NK-92 (cell line): ENCODE results near the gene UBE2H.
"Not testable (repeated sequence)": the region's sequence is repeated elsewhere in the genome, so short reads cannot be mapped to it uniquely, and the experiment has no call there.

Experiments used
- DNase-seq: peaks from one replicate; lab custom pipeline; 2025; ENCODE audit not compliant: unreplicated experiment; lab: John Stamatoyannopoulos, UW

Gene UBE2H

GRCh38 chr7:129911790-129912189 lies 41.0 kb downstream of the UBE2H start:
- no peak for DNase-seq

DNA sequence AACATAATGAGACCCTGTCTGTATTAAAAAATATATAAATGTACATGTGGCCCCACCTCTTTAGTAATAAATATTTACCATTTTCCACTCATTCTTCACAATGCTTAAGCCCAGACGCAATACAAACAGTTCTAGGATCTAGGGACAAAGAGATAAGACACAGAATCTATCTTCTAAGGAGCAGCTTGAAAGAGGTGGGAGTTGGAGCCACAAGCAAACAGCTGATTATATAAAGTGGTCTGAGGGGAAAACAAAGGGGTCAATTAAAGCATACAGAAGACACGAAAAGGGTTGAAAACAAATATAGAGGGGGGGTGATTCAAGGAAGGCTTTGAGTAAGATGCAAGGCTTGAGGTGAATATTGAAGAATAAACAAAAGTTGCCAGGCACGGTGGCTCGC lies 43.1 kb downstream of the UBE2H start:
- DNase-seq, result no peak

GRCh38 chr7:129908181-129908580 lies 44.6 kb downstream of the UBE2H start:
- DNase-seq, result no peak

- no peak for DNase-seq
Measured at GRCh38 chr7:129907122-129907736, 45.5 kb downstream of the UBE2H start.

DNA sequence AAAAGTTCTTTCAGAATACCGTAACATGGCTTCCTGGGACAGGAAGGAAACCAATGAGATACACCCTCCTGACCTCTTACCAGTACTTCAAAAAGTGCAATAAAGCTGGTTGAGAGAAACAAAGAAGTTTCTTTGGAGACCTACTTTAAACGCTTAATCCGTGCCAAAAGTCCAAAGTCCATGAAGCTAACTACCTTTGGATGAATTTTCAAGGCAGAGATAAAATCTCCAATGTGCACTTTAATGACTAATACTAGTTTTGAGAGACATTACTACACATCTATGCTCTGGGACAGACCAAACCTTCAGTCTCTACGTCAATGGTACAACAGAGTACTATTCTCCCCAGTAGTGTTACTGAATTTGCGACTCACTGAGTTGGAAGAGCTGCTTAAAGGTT lies 46.1 kb downstream of the UBE2H start:
- DNase-seq, result no peak

GRCh38 chr7:129903935-129904334 lies 48.8 kb downstream of the UBE2H start:
- DNase-seq, result no peak

- no peak for DNase-seq
Measured at GRCh38 chr7:129902788-129903422, 49.9 kb downstream of the UBE2H start.

- no peak for DNase-seq
Measured at GRCh38 chr7:129898502-129899160, 54.1 kb downstream of the UBE2H start.

- DNase-seq, result no peak
Measured at GRCh38 chr7:129898007-129898406, 54.8 kb downstream of the UBE2H start.

DNA sequence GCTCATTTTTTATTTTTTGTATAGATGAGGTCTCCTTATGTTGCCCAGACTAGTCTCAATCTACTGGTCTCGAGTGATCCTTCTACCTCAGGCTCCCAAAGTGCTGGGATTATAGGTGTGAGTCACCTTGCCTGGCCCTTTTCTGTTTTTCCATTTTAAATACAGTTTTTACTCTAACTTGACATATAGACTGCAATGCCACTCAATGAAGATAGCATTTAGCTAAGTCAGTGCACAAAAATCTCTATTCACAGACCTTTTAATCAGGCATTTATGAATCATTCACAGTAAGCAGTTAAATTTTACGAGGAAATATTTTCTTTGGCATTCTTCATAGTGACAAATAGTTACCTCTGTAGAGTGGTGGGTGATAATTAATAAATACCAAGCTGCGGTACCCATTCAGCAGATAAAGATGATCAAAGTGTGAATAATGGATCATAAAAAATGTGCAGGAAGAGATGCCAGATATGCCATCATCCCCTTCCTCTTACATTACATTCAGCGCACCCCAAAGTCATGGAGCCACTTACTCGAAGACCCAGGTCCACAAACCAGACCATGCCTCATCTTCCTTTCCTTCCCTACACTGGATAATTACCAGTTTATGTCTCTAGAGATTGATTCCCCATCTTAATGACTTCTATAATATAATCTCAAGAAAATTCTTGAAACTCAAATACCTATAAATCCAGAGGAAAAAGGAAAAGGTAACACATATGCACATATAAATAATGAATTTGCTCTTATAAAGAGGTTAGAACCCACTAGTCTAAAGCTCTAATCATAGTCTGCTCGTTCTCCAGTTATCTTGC lies 56.0 kb downstream of the UBE2H start:
- no peak for DNase-seq

DNA sequence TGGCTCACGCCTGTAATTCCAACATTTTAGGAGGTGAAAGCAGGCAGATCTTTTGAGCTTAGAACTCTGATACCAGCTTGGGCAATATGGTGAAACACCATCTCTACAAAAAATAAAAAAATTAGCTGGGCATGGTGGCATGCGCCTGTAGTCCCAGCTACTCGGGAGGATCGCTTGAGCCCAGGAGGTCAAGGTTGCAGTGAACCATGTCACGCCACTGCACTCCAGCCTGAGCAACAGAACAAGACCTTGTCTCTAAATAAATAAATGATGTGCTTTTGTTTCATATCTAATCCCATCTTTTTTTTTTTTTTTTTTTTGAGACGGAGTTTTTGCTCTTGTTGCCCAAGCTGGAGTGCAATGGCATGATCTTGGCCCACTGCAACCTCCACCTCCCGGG lies 58.6 kb downstream of the UBE2H start:
- DNase-seq, result not testable (repeated sequence)

DNA sequence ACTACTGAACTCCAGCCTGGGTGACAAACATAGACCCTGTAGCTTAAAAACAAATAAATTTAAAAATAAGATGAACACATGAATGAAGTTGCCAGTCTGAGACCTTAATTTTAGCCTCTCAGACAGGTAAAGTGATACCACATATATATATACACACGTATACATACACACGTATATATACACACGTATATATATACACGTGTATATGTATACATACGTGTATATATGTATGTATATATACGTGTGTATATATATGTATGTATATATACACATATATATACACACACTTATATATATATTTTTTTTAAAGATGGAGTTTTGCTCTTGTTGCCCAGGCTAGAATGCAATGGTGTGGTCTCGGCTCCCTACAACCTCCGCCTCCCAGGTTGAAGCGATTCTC lies 62.7 kb downstream of the UBE2H start:
- DNase-seq, result no peak

DNA sequence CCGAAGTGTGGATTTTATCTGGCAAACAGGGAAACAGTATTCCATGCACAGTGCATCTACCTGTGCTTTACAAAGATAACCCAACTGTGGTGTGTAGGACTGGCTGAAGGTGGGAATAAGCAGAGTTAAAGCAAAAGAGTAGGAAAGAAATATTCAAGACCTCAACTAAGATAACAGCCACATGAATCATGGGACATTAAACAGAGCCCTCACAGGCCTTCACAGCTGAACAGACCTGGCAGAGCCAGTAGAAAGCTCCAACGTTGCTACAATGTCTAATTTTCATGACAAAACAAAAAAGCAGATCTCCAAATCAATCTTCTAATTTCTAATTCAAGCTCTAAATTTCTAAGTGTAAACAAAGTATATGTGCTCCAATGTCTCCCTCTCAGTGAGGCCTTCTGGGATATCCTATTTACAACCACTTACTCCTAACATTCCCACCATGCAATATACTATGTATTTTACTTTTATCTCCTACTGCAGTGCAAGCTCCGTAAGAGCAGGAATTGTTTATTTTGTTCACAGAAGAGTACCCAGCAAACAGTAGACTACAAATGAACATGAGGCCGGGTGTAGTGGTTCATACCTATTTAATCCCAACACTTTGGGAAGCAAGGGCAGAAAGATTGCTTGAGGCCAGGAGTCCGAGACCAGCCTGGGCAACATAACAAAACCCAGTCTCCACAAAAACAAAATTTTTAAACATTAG lies 63.5 kb downstream of the UBE2H start:
- no peak for DNase-seq

DNA sequence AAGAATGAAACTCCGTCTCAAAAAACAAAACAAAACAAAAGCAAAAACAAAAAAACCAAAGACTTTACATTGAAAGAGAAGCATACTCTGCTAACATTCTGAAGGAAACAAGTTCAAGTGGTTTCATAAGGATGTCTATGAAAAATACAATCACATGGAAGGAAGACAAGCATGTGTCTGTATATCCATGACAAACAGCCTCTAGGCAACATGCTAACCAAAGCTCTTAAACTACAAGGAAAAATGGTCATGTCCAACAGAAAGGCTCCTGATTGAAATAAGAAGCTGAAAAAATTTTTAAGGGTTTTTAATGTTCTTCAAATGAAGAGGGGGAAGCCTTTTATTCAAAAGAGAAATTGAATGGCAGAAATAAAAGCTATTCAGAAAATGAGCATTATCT lies 64.9 kb downstream of the UBE2H start:
- DNase-seq, result no peak

- no peak for DNase-seq
Measured at GRCh38 chr7:129886818-129887186, 66.0 kb downstream of the UBE2H start.

DNA sequence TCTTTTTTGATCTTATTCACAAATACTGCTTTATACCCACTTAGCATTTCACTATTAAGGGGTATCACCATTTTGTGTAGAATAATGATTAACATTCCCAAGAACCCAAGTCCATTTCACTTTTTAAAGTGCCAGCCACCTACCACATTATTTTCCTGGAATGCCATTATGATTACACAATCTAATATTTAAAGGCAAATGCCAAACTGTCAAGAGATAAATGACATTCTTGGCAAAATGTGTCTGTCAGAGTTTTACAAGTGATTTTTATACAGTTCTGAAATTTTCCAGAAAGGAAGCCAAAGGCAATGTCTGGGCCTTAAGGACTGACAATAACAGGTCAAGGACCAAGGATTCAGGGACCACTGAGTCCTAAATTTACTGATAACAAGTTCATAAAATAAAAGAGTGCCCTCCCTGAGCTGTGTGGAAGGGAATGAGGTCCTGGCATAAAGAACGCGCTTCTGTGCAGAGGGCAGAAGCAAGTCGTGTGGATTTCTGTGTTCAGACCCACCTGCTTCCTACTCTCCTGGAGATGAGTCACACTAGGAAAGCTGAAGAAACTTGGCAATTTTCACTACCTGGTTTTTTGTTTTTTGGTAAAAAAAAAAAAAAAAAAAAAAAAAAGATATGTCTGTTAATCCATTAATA lies 66.5 kb downstream of the UBE2H start:
- no peak for DNase-seq

GRCh38 chr7:129884495-129884894 lies 68.3 kb downstream of the UBE2H start:
- no peak for DNase-seq

GRCh38 chr7:129883151-129883550 lies 69.6 kb downstream of the UBE2H start:
- DNase-seq, result no peak

DNA sequence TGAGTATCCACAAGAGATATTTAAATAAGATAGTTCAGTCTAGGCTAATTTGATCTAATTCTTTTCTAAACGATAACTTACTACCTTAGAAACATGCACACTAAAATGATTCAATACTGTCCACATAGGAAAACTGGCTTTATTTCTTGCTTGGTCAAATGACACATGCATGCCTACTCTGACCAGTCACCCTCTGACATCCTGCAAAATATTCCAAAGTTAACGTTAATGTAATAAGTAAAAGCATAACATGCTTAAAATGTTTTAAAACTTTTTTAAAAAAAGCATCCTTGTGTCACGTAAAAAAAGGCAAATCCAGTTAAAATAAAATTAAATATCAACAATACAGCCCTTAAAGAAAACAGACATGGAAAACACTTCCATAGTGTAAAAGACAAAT lies 70.2 kb downstream of the UBE2H start:
- no peak for DNase-seq

GRCh38 chr7:129877146-129877792 lies 75.5 kb downstream of the UBE2H start:
- no peak for DNase-seq
